Endothelial cell of umbilical vein (primary cell): ENCODE results near the gene ZSWIM5. TPM values are rescaled to one million over a fixed set of nuclear protein-coding genes. Genes with fewer than 3 reads are reported as not detected.

Source experiments
- BruUV-seq: library from RNA; stranded (reverse); fragments of 400-500 nt; replicated peaks from 2 replicates; lab custom pipeline; 2021; lab: Mats Ljungman, UMichigan
- CTCF ChIA-PET: fragments of 300-600, 350-600 bp; sonication (Branson Sonifier 250); formaldehyde crosslinking; loops from one replicate; lab custom pipeline; 2021; ENCODE audit warnings: antibody characterized with exemption, inconsistent platforms; lab: Charles Lee
- POLR2A ChIA-PET: fragments of 300-600, 350-600 bp; sonication (Branson Sonifier 250); formaldehyde crosslinking; loops from one replicate; lab custom pipeline; 2021; ENCODE audit warnings: antibody characterized with exemption, inconsistent platforms; lab: Charles Lee
- DNase-seq: peaks from one replicate; pipeline ENCODE4 v3.0.0-alpha.2; 2011; ENCODE audit warnings: low read depth, low spot score
- FAIRE-seq: peaks from 2 replicates; lab custom pipeline; 2011; peaks lifted over from hg19 to GRCh38; lab: Jason Lieb, UNC
- H2AFZ ChIP-seq: 2 replicates; pipeline ENCODE4 v1.6.0; 2012; ENCODE audit warnings: low read depth, low read length, control low read depth, inconsistent platforms
- H3K27ac ChIP-seq: 2 replicates; pipeline ENCODE4 v1.5.1; 2011; ENCODE audit warnings: low read depth, mild to moderate bottlenecking, control low read depth, low read length, moderate library complexity; ENCODE audit not compliant: insufficient read depth
- H3K27me3 ChIP-seq, 2 experiments: 2 replicates each; pipeline versions ENCODE4 v1.6.0 to v1.6.1; 2011; ENCODE audit warnings: low read length in 2 of 2, mixed read lengths in 1 of 2; ENCODE audit not compliant: control insufficient read depth in 2 of 2, insufficient read depth in 2 of 2
- H3K36me3 ChIP-seq, 2 experiments: 2 replicates in 1 of 2; 3 replicates in 1 of 2; pipeline ENCODE4 v1.5.1; 2011; ENCODE audit warnings: low read length in 2 of 2, mild to moderate bottlenecking in 1 of 2, moderate library complexity in 1 of 2; ENCODE audit not compliant: control insufficient read depth in 2 of 2, insufficient read depth in 2 of 2; ENCODE audit errors: extremely low read depth in 1 of 2
- H3K4me1 ChIP-seq: 3 replicates; pipeline ENCODE4 v1.5.1; 2011; ENCODE audit warnings: mild to moderate bottlenecking, low read length; ENCODE audit not compliant: control insufficient read depth, insufficient read depth; ENCODE audit errors: extremely low read depth
- H3K4me2 ChIP-seq: 2 replicates; pipeline ENCODE4 v1.6.1; 2011; ENCODE audit warnings: low read length, control low read depth, mixed read lengths; ENCODE audit not compliant: insufficient read depth
- H3K4me3 ChIP-seq, 3 experiments: fragments of 200-600 bp in 1 of 3; sonication (generic), shearing (Covaris generic) in 1 of 3; replicated peaks in 1 of 3; 2 replicates each; pipeline ENCODE4 v1.5.1; 2011 to 2016; ENCODE audit warnings: control low read depth in 3 of 3, low read length in 3 of 3, mild to moderate bottlenecking in 2 of 3, inconsistent platforms in 1 of 3, low read depth in 1 of 3, moderate library complexity in 1 of 3; ENCODE audit not compliant: insufficient read depth in 1 of 3
- H3K79me2 ChIP-seq: 2 replicates; pipeline ENCODE4 v1.6.0; 2012; ENCODE audit warnings: low read length, inconsistent platforms; ENCODE audit not compliant: control insufficient read depth, insufficient read depth
- H3K9ac ChIP-seq: replicated peaks from 2 replicates; pipeline ENCODE3; 2011; ENCODE audit warnings: low read length, control low read depth; ENCODE audit not compliant: insufficient read depth; ENCODE audit errors: extremely low read depth
- H3K9me1 ChIP-seq: replicated peaks from 3 replicates; pipeline ENCODE4 v1.6.0; 2011; ENCODE audit warnings: mild to moderate bottlenecking, low read length; ENCODE audit not compliant: control insufficient read depth, insufficient read depth; ENCODE audit errors: extremely low read depth
- H3K9me3 ChIP-seq: replicated peaks from 2 replicates; pipeline ENCODE4 v1.5.1; 2012; ENCODE audit warnings: low read length, inconsistent platforms; ENCODE audit not compliant: control insufficient read depth, insufficient read depth
- H4K20me1 ChIP-seq: replicated peaks from 2 replicates; pipeline ENCODE3; 2011; ENCODE audit warnings: mild to moderate bottlenecking, low read length; ENCODE audit not compliant: control insufficient read depth, insufficient read depth; ENCODE audit errors: extremely low read depth
- EZH2 ChIP-seq: IDR thresholded peaks from 2 replicates; pipeline ENCODE4 v1.6.1; 2012; ENCODE audit warnings: borderline replicate concordance, low read depth, mild to moderate bottlenecking, moderate library complexity, low read length, inconsistent platforms; ENCODE audit not compliant: severe bottlenecking
- FOS ChIP-seq: IDR thresholded peaks from 2 replicates; pipeline ENCODE4 v1.6.1; 2011; ENCODE audit warnings: mild to moderate bottlenecking, low read length, moderate library complexity, borderline replicate concordance; ENCODE audit not compliant: insufficient read depth
- GATA2 ChIP-seq: IDR thresholded peaks from 2 replicates; pipeline ENCODE4 v1.7.0; 2011; ENCODE audit warnings: low read depth, mild to moderate bottlenecking, moderate library complexity, mixed read lengths, low read length; ENCODE audit not compliant: insufficient read length, insufficient read depth
- JUN ChIP-seq: IDR thresholded peaks from 2 replicates; pipeline ENCODE4 v1.6.1; 2011; ENCODE audit warnings: borderline replicate concordance, low read depth; ENCODE audit not compliant: insufficient read length, insufficient read depth
- MYC ChIP-seq: IDR thresholded peaks from one replicate; pipeline ENCODE4 v1.6.1; 2011; ENCODE audit warnings: mild to moderate bottlenecking, low read depth, low read length
- POLR2A ChIP-seq: IDR thresholded peaks from 2 replicates; pipeline ENCODE4 v1.6.1; 2012; ENCODE audit warnings: low read depth, mild to moderate bottlenecking, control low read depth, low read length
- POLR2AphosphoS5 ChIP-seq: IDR thresholded peaks from 2 replicates; pipeline ENCODE4 v1.6.1; 2012; ENCODE audit warnings: low read depth, mild to moderate bottlenecking, control low read depth, low read length, moderate library complexity; ENCODE audit not compliant: insufficient read depth
- dilution Hi-C: fragments of 300-500 bp; cut with MboI; formaldehyde crosslinking; loops from one replicate; pipeline ENCODE4 v1.15.0; 2019; ENCODE audit warnings: low sequenced_read_pairs; ENCODE audit not compliant: extremely low pct_ligation_motif_present
- intact Hi-C: fragments of 100-400 bp; cut with micrococcal nuclease; formaldehyde crosslinking; loops from one replicate; pipeline ENCODE4 v1.10.0; 2022
- polyA plus RNA-seq, 4 experiments: library from polyadenylated mRNA; depleted of rRNA in 3 of 4; stranded (reverse) in 3 of 4; unstranded in 1 of 4; fragments of >200 nt; gene quantifications; 2 replicates each; pipeline versions ENCODE4 v1.2.1 to v1.2.3, GENCODE V29; 2011 to 2012; ENCODE audit warnings: missing spikeins in 1 of 4
- total RNA-seq: library from RNA; stranded (reverse); gene quantifications from 2 replicates; pipeline ENCODE4 v1.2.3, GENCODE V29; 2021
- TF ChIP-seq, protein P1 (sequence below), 2 donors: IDR thresholded peaks; 1 replicate in 1 of 2; 2 replicates in 1 of 2; pipeline ENCODE4 v1.5.1; 2011; ENCODE audit warnings: low read length in 2 of 2, mild to moderate bottlenecking in 2 of 2, moderate library complexity in 2 of 2, control low read depth in 1 of 2, inconsistent platforms in 1 of 2, low read depth in 1 of 2; ENCODE audit not compliant: insufficient read depth in 1 of 2; ENCODE audit errors: extremely low read depth in 1 of 2
- TF ChIP-seq, protein P2 (sequence below): IDR thresholded peaks from 2 replicates; pipeline ENCODE4 v1.6.1; 2011; ENCODE audit not compliant: insufficient read depth, insufficient read length

Gene ZSWIM5
- total and polyA plus RNA-seq, 2 donors (not counting 3 experiments of a cell fraction or from before 2014, with no cell fraction given): 1.6 to 4.3 TPM

DNA sequence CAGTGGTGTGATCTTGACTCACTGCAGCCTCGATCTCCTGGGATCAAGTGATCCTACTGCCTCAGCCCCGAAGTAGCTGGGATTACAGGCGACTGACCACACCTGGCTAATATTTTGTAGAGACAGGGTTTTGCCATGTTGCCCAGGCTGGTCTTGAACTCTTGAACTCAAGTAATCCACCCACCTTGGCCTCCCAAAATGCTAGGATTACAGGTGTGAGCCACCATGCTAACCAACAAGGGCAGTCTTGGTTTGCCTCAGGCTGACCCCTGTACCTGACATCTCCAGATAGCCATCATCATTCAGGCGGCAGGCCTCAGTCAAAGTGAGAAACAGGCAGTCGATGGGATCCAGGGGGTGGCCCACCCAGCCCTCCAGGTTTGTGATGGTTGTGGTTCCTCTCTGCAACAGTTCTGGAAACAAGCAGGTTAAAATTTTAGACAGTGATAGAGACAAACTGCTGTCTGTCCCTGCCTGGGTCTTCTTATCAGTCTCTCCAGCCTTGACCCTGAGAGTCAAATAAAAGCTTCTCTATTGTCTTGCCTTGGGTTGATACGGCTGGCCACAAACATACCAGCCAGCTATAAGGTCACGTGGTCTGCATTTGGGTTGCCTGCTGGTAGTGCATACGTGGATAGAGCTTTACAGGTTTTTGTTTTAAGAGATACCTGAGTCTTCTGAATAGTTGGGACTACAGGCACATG is 167.6 kb downstream of the ZSWIM5 start:
- TF ChIP-seq JUN (no peak), POLR2AphosphoS5 (no peak), FOS (no peak), POLR2A (no peak), MYC (no peak), EZH2 (no peak), GATA2 (no peak)
- TF ChIP-seq, protein P1, sequence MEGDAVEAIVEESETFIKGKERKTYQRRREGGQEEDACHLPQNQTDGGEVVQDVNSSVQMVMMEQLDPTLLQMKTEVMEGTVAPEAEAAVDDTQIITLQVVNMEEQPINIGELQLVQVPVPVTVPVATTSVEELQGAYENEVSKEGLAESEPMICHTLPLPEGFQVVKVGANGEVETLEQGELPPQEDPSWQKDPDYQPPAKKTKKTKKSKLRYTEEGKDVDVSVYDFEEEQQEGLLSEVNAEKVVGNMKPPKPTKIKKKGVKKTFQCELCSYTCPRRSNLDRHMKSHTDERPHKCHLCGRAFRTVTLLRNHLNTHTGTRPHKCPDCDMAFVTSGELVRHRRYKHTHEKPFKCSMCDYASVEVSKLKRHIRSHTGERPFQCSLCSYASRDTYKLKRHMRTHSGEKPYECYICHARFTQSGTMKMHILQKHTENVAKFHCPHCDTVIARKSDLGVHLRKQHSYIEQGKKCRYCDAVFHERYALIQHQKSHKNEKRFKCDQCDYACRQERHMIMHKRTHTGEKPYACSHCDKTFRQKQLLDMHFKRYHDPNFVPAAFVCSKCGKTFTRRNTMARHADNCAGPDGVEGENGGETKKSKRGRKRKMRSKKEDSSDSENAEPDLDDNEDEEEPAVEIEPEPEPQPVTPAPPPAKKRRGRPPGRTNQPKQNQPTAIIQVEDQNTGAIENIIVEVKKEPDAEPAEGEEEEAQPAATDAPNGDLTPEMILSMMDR (IDR thresholded peaks at IDR 0.05; ENCODE audit: extremely low read depth in 1 of 2, insufficient read depth in 1 of 2, low read depth in 1 of 2, low read length in 2 of 2): no peak
- TF ChIP-seq, protein P2, sequence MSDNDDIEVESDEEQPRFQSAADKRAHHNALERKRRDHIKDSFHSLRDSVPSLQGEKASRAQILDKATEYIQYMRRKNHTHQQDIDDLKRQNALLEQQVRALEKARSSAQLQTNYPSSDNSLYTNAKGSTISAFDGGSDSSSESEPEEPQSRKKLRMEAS: no peak

More for the DNA sequence above, 167.6 kb downstream of the ZSWIM5 start:
- no peak overlapping the region for H3K4me3 ChIP-seq
- DNase-seq: no peak
- H3K4me1 ChIP-seq: no peaks in the 10 kb centered on the region
- BruUV-seq: no TSS peak
- H3K27me3 ChIP-seq: no peaks in the 10 kb centered on the region
- H3K9me3 ChIP-seq: no peaks in the 10 kb centered on the region
- H3K9ac ChIP-seq: no peak overlapping the region
- dilution Hi-C loops (no loop called here), intact Hi-C loops (no loop called here)
- no peak overlapping the region for H2AFZ ChIP-seq
- ChIA-PET CTCF (interaction anchor here (1.2 kb wide), 1 partner anchor 24 kb away, joined by 4 read pairs; no protein-coding TSS in a partner anchor), POLR2A (no interaction called here)
- H3K4me2 ChIP-seq: no peak overlapping the region
- no peak overlapping the region for H3K27ac ChIP-seq
- H3K9me1 ChIP-seq: no peaks in the 10 kb centered on the region
- H3K36me3 ChIP-seq: peaks cover 0 to 2% of the 10 kb centered on the region in 2 experiments
- no peaks in the 10 kb centered on the region for H4K20me1 ChIP-seq
- H3K79me2 ChIP-seq: no peaks in the 10 kb centered on the region
- no peak for FAIRE-seq
